Fibroblast of upper back skin (primary cell): ENCODE data around the gene MDM1.
A peak's percentile ranks its signal among the peaks of the same experiment; 100 is the strongest.

Experiments
- DNase-seq: peaks from one replicate; pipeline ENCODE4 v3.0.0-alpha.2; 2013

The MDM1 gene

DNA sequence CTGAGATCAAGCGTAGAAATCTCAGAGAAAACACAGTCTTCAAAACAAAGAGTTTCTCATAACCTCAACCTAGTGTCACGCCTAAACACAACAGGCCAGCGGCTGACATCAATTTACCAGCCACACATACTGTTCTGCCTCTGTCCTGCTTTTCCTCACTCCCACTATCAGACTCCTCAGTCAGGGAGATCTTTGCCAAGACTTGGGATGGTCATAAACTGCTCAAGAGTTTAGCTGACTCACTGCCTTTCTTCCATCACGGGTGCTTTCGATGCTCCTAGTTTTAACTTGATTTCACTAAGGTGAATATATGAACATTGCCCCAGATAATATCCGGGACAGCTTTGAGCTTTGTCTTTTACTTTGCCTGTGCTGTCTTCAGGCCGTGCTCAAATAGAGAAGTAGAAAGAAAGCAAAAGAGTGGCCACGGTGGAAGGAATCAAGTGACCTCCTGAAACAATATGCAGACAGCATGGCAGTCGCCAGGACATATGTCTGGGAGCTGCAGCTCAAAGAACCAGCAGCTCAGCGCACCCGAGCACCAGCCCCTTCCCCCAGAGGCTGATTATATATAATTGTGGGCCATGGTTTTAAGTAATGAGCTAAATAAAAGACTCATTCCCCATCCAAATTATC is 12.1 kb downstream of the MDM1 start:
- peak; percentile 46 for DNase-seq

DNA sequence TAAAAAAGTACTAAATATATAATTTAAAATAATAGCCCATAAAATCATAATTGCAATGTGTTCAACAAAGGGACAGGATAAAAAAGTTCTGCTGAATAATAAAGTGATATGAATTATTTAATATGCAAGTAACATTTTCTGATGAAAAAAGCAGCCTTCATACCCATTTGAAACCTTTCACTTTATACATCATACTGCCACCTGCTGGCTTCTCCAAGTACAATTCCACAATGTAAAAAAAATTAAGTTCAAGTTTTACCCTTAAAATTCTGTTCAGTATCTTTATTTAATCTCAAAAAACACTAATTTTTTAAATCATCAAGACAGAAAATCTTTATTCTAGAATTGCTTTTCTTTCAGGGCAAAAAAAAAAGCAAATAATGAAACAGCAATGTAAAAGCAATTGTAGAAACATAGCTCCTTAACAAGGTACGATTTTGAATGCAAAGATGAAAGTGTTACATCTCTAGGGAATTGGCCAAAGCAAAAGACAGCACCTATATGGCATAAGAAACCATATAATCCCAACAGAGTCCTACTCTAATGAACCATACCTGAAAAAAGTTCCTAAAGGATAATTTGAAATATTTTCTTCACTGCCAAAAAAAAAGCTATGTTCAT is 15.0 kb downstream of the MDM1 start:
- peak; percentile 66 for DNase-seq

DNA sequence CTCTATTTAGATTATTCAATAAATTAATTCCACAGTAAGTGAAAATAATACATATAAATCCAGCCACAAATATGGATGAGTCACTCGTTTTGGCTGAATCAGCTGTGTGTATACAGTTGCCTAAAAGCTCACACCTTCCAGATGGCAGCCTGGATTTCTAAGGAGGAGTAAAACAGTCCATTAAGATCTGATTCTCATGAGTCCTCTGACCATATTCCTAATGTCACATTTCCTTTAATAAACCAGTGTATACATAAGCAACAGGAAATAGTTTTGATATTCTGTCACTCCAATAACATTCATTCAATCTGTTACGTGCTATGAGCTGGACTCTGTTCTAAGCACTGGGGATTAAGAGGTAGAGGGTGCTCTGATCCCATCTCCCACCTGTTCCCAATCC is 21.8 kb downstream of the MDM1 start:
- peak; percentile 87 for DNase-seq

DNA sequence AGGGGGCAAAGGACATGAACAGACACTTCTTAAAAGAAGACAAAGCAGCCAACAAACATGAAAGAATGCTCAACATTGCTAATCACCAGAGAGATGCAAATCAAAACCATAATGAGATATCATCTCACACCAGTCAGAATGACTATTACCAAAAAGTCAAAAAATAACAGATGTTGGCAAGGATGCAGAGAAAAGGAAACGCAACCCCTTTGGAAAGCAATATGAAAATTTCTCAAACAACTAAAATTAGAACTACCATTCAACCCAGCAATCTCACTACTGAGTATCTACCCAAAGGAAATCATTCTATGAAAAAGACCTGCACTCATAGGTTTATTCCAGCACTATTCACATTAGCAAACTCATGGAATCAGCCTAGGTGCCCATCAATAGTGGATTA is 25.6 kb downstream of the MDM1 start:
- DNase-seq: no peak

DNA sequence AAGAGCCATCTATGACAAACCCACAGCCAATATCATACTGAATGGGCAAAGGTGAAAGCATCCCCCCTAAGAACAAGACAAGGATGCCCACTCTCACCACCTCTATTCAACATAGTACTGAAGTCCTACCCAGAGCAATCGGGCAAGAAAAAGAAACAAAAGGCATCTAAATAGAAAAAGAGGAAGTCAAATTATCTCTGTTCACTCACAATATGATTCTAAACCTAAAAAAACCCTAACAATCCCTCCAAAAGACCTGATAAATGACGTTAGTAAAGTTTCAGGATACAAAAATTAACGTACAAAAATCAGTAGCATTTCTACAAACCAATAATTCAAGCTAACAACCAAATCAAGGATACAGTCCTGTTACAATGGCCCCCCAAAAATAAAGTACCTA is 26.9 kb downstream of the MDM1 start:
- no peak for DNase-seq

DNA sequence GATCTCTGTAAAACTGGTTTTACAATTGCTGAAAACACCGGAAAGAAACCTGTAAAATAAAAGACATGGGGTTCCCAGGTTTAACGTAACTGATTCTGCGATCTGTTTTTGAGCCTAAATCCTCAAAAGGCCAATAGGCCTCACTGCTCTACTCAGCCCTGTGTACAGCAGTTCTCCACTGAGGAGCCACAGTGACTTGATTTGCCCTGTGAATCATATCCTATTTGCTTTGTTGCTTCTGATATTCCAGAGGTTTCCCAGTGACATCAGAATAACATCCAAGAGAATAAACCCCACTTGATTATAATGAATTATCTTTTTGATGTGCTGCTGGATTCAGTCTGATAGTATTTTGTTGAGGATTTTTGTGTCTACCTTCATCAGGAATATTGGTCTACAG is 27.5 kb downstream of the MDM1 start:
- no peak for DNase-seq

DNA sequence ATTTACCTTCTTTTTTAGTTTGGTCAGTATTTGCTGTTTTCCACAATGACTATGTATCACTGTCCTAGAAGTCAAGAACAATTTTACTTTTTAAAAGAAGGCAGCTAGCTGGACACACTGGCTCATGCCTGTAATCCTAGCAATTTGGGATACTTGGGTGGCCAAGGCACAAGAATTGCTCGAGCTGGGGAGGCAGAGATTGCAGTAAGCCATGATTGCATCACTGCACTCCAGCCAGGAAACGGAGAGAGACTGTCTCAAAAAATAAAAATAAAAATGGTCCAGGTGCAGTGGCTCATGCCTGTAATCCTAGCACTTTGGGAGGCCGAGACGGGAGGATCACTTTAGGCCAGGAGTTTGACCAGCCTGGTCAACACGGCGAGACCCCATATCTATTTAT is 28.3 kb downstream of the MDM1 start:
- peak; percentile 47 for DNase-seq

DNA sequence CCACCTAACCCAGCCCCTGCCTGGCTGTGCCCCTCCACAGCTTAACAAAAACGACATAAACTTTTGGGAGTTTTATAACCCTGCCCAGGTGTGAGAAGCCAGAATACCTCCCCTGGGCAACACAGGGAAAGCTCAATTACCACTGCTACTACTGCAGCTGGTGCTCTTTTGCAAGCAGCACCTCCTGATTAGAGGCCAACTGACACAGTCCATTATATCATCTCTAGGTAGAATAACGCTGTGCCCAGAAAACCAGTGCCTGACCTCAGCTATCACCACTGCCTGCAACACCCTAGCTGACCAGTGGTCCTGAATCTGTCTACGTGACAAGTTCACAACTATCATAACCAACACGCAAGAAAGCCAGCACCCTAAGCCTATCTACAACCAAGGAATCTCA is 34.2 kb downstream of the MDM1 start:
- no peak for DNase-seq

DNA sequence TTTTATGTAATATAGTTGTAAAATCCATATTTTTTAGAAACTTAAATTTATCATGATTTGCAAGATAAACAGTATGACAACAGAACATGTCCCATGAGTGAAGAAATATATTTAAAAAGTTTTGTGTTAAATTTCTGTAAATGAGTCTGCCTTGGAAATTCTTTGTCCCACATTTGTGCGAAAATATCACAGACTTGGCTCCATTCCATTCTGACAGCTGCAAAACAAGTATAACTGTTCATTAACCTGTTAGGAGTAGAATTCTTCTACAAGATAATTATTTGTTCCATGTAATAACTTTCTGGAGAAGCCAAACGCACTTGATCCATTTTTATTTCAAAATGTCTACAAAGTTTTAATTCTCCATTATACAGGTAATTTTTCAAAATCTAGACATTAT is 37.9 kb downstream of the MDM1 start:
- DNase-seq: no peak

DNA sequence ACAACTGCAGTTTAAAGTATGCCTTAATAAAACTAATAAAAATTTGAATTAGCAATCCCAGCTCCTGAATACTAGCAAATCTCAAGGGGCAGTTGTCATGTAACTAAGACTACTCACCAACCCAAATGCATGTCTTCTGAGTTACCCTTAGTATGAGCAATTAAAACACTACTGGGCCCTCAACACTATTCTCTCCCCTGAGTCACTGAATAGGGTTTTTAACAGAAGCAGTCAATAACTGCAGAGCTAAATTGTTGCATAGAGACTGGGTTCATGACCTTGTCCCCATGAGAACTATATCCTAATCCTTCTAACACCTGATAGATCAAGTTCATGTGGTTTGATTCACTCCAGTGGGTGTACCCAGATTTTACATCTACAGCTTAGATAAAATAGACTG is 38.8 kb downstream of the MDM1 start:
- DNase-seq: no peak

DNA sequence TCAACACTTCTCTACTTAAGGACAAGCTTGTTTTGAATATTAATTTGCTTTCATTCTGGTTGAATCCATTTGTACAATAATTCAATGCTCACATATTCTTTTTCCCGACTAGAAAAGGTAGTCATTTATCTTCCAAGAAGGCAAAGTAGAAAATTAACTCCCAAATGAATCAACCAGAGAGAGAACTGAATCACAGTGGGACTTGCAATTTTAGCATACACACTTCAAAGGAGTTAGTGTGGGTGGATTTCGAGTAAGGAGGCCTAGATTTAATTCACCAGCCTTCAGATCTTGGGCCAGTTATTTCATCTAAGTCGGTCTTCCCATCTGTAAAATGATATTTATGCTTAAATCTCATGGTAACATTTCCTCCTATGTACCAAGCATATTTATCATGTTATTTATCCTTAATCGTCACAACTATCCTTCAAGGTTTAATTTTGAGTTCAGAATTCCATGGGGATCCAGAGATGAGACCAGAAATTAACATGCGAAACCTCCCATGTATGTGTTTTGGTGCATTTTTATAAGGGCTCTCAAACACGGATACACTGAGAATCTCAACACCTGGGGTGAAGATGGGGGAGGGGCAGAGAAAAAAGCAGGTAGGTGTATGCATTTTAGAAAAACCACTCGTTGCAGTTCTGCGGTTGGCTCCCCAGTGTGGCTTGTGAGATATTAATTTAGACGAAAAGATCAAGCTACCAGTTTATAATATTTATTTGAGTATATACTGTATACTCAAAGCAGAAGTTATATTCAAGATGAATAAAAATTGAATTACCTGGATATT is 39.8 kb downstream of the MDM1 start:
- no peak for DNase-seq

DNA sequence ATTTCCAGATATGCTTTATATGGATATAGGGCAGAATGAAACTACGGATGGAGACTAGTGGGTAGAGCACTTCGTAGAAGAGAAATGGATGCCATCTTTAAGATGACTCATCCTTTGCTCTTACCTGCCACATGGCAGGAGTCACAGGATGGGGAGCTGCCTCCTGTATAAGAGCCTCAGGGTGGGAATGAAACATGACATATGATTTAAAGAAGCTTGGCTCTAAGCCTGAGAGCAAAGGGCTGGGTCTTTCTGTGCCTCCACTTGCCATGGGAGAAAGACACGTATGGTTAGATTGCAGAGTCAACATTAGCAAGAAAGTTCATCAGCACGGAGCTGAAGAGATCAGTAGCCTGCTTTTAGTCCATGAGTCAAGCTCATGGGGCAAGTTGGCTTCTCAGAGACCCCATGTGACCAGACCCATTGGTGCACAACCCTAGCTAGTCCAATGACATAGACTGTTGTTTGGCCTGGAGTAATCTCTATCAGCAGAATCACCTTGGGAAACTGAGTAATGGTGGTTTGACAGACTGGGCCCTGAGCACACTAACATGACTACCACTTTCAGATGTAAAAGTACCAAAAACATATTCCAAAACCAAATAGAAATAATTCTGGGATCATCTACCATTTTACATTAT is 40.6 kb downstream of the MDM1 start:
- DNase-seq: no peak

DNA sequence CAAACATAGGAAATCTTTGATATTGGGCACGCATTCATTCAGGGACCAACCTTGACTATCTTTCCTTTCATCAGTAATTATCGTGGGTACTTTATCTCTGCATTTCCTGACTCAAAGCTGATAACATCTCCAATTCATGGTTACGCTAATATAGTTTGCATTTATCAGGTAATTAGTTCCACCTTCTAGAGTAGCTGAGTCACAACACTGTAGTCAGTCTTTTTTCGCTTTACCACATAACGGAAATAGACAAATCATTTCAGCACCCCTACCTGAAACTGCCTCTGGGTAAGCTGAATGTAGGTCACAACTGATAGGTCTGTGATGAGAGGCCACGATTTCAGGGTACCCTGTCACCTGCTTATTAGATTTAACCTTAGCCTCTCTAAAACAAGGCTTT is 42.0 kb downstream of the MDM1 start:
- no peak for DNase-seq

DNA sequence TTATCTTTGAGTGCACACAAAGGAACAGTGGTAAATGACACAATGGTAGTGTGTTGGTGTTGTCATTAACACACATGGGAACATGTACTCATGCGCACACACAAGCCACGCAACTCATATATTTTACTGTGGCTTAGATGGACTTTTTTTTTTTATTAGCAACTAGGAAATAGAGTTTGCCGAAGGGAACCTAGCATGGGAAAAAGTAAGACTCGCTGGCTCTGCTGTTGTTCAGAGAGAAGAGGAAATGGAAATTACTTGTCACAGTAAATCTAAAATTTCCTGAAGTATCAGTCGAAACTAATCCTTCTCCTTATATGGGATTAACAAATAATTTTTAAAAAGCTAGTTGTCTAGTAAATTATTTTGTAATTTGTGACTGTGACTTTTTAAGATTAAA is 45.1 kb downstream of the MDM1 start:
- DNase-seq: no peak

DNA sequence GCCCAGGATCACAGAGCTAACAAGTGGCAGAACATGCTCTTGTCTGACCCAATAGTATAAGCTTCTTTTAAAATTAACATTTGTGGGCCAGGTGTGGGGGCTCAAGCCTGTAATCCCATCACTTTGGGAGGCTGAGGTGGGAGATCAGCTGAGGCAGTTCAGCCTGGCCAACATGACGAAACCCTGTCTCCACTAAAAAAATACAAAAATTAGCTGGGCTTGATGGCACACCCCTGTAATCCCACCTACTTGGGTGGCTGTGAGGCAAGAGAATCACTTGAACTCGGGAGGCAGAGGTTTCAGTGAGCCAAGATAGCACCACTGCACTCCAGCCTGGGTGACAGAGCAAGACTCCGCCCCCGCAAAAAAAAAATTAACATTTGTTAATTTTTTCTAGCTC is 45.8 kb downstream of the MDM1 start:
- DNase-seq: no peak

DNA sequence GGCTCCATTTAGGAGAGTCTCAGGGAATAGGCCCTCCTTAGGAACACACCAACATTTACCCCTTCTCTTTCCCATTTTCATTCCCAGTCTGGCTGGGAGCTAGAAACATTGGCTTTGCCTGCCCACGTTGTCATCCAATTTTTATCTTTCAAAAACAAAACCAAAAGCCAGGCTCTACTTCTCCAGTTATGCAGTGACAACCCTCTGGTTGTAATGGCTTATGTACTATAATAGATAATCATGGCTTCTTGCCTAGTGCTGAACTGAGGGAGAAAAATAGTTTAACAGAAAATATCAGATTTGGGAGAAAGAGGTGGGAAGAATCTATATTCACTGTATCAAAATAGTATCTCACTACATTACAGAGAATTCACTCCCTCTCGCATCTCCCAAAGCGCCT is 46.6 kb downstream of the MDM1 start:
- DNase-seq: no peak

DNA sequence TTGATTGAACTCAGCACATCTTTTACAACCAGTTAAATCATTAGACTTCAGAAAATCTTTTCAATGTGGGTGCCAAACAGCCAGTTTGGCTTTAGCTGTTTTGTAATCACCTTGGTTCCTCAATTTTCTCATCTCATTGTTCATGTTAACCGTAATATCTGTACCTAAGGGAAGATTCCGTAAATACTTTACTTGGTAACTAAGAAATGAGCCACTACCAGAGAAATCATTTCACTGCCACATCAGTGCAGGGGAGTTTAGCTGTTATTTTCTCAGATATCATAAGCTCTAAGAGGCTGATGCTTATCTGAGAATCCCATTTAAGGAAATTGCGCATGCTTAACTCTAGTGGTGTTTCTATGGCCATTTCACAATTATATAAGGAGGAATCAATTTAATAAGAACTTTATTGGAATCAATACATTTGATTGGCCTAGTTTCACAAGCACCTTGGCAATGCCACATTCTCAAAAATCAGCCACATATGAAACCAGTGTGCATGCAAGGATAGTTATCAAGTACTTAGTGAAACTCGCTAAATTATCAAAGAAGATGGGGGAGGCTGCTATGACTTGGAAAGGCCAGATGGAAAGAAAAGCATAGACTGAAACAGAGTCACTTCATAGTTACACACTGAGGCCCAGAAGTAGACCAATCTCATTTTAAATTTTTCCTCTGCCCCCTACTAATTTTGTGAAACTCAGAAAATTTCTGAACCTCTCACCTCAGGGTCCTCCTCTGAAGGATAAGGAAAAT is 50.7 kb downstream of the MDM1 start:
- DNase-seq: no peak

DNA sequence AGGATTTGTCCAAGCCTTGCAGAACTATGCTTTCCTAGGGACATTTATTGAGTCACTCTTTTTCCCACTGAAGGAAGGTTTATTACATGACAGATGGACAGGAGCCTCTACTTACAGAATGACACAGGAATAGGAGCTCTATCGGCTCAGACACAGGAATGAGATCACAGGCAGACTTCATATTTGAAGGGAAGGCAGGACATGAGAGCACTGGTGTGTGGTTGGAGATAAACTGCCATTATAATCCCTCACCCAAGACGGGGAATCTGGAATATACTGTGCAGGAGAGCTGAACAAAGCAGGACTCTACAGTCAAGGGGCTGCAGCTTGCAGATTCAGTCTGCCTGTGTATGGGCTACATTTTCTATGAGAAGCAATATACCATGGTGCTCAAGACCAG is 51.9 kb downstream of the MDM1 start:
- DNase-seq: no peak

DNA sequence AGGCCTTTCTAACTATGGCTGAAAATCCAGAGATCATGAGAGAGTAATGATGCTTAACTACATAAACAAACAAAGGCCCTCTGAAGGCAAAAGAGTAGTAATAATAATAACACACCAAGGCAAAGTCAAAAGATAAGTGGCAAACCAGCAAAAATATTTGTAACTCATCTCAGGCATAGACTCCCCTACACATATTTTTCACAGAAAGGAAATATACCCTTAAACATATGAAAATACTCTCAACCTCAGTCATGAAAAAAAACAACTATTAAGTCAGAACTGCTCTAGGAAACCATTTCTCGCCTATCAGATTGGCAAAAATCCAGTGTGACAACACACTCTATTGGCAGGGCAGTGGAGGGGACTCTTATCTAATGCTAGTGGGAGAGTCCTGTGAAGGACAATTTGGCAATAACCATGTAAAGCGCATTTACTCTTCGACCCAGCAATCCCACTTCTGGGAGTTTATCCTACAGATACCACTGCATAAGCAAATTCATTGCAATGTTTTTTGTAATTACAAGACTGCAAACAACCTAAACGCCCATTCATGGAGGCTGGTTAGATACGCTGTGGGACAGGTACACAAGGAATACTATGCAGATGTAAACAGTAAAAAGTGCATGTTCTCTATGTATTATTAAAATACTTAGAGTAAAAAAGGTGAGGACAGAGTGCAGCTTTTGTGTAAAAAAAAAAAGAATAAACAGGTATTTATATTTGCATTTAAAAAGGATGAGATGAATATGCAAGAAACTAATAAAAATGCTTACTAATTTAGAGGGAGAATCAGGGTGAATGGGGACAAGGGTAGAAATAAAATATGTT is 52.7 kb downstream of the MDM1 start:
- DNase-seq: no peak

DNA sequence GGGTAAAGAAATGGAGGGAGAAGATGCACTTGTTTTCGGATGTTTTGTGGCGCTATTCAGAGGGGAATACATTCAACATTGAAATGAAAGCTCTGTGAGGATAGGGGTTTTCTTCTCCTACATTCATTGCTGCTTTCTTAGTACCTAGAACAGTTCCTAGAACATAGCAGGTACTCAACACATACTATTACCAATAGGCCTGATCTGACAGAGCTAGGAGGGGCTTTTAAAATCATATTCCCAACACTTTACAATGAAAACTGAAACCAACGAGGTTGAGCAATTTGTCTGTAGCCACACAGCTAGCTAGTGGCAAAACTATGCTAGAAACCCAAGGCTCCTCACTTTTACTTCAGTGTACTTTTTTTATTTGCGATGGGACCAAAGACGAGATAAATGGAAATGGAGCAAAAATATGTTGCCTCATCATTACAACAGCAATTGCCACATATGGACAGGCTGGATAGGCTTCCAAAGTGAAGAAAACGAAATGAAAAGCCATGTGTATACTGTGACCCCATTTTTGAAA is 55.7 kb downstream of the MDM1 start:
- DNase-seq: no peak

DNA sequence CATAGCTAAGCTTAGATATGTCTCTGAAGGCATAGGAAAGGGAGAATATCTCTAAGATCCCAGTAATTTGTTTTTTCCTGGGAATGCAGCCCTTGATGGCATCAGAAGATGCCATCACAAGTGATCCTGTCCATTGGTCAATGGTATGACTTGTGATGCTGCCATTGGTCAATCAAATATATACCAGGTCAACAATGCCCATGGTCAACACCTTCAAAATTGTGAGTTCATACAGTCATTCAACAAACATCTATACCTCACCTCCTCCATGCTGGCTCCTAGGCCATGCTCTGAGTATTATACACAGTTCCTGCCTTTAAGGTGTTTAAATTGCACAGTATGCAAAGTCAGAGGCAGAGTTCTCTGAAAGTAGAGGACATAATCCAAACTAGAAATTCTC is 59.4 kb downstream of the MDM1 start:
- DNase-seq: no peak

DNA sequence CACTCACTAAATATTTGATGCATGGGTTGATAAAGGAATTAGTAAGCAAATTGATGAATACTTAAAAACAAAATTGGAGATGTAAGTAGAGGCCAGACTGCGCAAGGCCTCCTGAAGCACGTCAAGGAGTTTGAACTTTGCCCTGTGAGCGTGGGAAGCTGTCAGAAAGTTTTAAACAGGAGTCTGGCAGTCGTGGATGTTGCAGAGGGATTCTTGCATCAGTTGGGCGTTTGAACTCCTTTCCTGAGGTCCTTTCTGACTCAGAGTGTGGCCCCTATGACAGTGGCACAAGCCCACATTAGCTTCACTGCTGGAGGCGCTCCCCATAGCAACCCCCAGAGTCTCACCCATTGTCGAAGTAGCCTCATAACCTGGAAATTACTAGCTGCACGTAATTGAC is 60.8 kb downstream of the MDM1 start:
- no peak for DNase-seq
